OCI-LY7 (cell line): ENCODE measurements around the gene EDNRA. TPM values are rescaled to one million over a fixed set of nuclear protein-coding genes. Genes with fewer than 3 reads are reported as not detected.

Source experiments
- BruUV-seq: library from RNA; stranded (reverse); fragments of 400-500 nt; replicated peaks from 2 replicates; lab custom pipeline; 2021; lab: Mats Ljungman, UMichigan
- CTCF ChIA-PET: fragments of 300-600 bp; sonication (Branson Sonifier 250); formaldehyde crosslinking; loops from one replicate; lab custom pipeline; 2022; ENCODE audit warnings: antibody characterized with exemption; ENCODE audit not compliant: unreplicated experiment; lab: Charles Lee
- POLR2A ChIA-PET: fragments of 300-600 bp; sonication (Branson Sonifier 250); formaldehyde crosslinking; loops from one replicate; lab custom pipeline; 2022; ENCODE audit warnings: antibody characterized with exemption; lab: Charles Lee
- DNase-seq: peaks from one replicate; pipeline ENCODE4 v3.0.0-alpha.2; 2015; ENCODE audit warnings: low spot score
- H2AFZ ChIP-seq: fragments of 200-600 bp; sonication (generic), shearing (Covaris generic); 2 replicates; pipeline ENCODE4 v1.6.1; 2014; ENCODE audit warnings: mild to moderate bottlenecking, antibody characterized with exemption, low read length, moderate library complexity
- H3K27ac ChIP-seq: fragments of 200-600 bp; sonication (generic); 2 replicates; pipeline ENCODE4 v1.5.1; 2014; ENCODE audit warnings: mixed run types, low read depth, mild to moderate bottlenecking, moderate library complexity, low read length, inconsistent platforms; ENCODE audit not compliant: poor library complexity, severe bottlenecking
- H3K36me3 ChIP-seq: fragments of 200-600 bp; sonication (generic); 2 replicates; pipeline ENCODE4 v1.6.1; 2014; ENCODE audit warnings: mild to moderate bottlenecking, antibody characterized with exemption, low read length, moderate library complexity, mixed read lengths; ENCODE audit not compliant: insufficient read depth
- H3K4me1 ChIP-seq: fragments of 200-600 bp; sonication (generic); 2 replicates; pipeline ENCODE4 v1.5.1; 2014; ENCODE audit warnings: mild to moderate bottlenecking, low read length; ENCODE audit not compliant: insufficient read depth, poor library complexity, severe bottlenecking
- H3K4me2 ChIP-seq: fragments of 200-600 bp; sonication (generic); 2 replicates; pipeline ENCODE4 v1.6.1; 2014; ENCODE audit warnings: mild to moderate bottlenecking, low read length
- H3K4me3 ChIP-seq: fragments of 200-600 bp; sonication (generic); 2 replicates; pipeline ENCODE4 v1.5.1; 2014; ENCODE audit warnings: mild to moderate bottlenecking, low read depth, low read length; ENCODE audit not compliant: poor library complexity, severe bottlenecking
- H3K79me2 ChIP-seq: fragments of 200-600 bp; sonication (generic); 2 replicates; pipeline ENCODE4 v1.6.1; 2016; ENCODE audit warnings: low read depth, mild to moderate bottlenecking, low read length, moderate library complexity, mixed read lengths; ENCODE audit not compliant: insufficient read depth
- H3K9me2 ChIP-seq: fragments of 200-600 bp; sonication (generic); 2 replicates; pipeline ENCODE4 v1.6.1; 2016; ENCODE audit warnings: mild to moderate bottlenecking, low read length, mixed read lengths; ENCODE audit not compliant: insufficient read depth
- H3K9me3 ChIP-seq: fragments of 200-600 bp; sonication (generic); 2 replicates; pipeline ENCODE4 v1.6.1; 2014; ENCODE audit warnings: mild to moderate bottlenecking, mixed run types, low read length, mixed read lengths
- H4K20me1 ChIP-seq: fragments of 200-600 bp; sonication (generic); 2 replicates; pipeline ENCODE4 v1.6.1; 2014; ENCODE audit warnings: mild to moderate bottlenecking, antibody characterized with exemption, low read length, moderate library complexity, mixed read lengths; ENCODE audit not compliant: insufficient read depth
- EZH2phosphoT487 ChIP-seq: fragments of 200-600 bp; sonication (generic); IDR thresholded peaks from 2 replicates; pipeline ENCODE4 v1.6.1; 2018; ENCODE audit warnings: low read depth, borderline replicate concordance, mild to moderate bottlenecking, mixed run types, antibody characterized with exemption, low read length, moderate library complexity, mixed read lengths
- intact Hi-C: fragments of 100-400 bp; cut with micrococcal nuclease; formaldehyde crosslinking; loops from one replicate; pipeline ENCODE4 v1.10.0; 2022; ENCODE audit not compliant: unreplicated experiment
- total RNA-seq, 2 experiments: library from RNA; depleted of rRNA in 1 of 2; stranded (reverse); fragments of >200 nt in 1 of 2; shearing (Covaris generic) in 1 of 2; gene quantifications; 2 replicates each; pipeline ENCODE4 v1.2.3, GENCODE V29; 2014 to 2022
- TF ChIP-seq, protein P1 (sequence below): fragments of 200-600 bp; sonication (generic); conservative IDR thresholded peaks from 2 replicates; pipeline ENCODE4 v1.5.1; 2014; ENCODE audit warnings: mild to moderate bottlenecking, antibody characterized with exemption, low read length, moderate library complexity, mixed read lengths

Gene EDNRA
- total RNA-seq, 2 experiments from 2014 or later, result not detected

DNA sequence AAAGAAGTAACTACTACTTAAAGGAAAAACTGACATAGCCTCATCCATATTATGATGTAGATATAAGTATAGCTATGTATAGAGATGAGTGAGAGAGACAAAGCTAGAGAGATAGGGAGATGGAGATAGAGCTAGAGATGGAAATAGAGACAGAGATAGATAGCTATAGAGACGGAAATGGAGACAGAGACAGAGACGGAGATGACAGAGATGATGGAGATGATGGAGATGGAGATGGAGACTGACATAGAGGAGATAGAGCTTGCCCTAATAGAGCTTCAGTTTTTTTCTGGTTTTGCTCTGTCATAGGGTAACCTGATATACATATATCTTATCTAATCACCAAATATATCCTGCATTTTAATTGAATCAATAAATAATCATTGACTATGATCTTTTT lies 4.3 kb downstream of the EDNRA start:
- POLR2A ChIA-PET, result no interaction called here
- Histone ChIP-seq H3K27ac (no peak overlapping the region), H4K20me1 (no peaks in the 10 kb centered on the region), H3K36me3 (no peaks in the 10 kb centered on the region), H3K4me1 (no peaks in the 10 kb centered on the region), H3K4me2 (no peak overlapping the region), H3K9me2 (no peaks in the 10 kb centered on the region), H3K4me3 (no peak overlapping the region), H3K79me2 (no peaks in the 10 kb centered on the region), H3K9me3 (no peaks in the 10 kb centered on the region), H2AFZ (no peak overlapping the region)
- no peak for DNase-seq
- no peak for TF ChIP-seq EZH2phosphoT487
- TF ChIP-seq, protein P1, sequence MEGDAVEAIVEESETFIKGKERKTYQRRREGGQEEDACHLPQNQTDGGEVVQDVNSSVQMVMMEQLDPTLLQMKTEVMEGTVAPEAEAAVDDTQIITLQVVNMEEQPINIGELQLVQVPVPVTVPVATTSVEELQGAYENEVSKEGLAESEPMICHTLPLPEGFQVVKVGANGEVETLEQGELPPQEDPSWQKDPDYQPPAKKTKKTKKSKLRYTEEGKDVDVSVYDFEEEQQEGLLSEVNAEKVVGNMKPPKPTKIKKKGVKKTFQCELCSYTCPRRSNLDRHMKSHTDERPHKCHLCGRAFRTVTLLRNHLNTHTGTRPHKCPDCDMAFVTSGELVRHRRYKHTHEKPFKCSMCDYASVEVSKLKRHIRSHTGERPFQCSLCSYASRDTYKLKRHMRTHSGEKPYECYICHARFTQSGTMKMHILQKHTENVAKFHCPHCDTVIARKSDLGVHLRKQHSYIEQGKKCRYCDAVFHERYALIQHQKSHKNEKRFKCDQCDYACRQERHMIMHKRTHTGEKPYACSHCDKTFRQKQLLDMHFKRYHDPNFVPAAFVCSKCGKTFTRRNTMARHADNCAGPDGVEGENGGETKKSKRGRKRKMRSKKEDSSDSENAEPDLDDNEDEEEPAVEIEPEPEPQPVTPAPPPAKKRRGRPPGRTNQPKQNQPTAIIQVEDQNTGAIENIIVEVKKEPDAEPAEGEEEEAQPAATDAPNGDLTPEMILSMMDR, result no peak
- no TSS peak for BruUV-seq
- CTCF ChIA-PET, result no interaction called here
- intact Hi-C loops, result no loop called here

DNA sequence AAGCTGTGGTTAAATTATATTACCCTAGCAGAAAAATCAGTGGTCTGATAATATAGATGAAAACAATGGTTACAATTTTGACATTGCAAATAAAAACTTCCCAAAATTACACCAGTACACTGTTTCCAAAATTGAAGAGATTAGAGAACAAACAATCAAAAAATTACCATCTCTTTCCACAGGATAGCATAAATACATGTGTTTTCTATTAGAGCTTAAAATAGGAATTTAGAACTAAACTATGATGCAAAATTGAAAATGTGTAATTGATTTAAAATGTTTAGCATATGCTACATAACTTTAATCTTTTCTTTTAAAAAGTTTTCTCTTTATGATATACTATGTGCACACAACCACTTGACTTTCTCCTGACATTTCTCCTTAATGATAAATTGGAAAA lies 6.7 kb downstream of the EDNRA start:
- Histone ChIP-seq H3K79me2 (no peaks in the 10 kb centered on the region), H3K4me2 (no peak overlapping the region), H3K4me3 (no peak overlapping the region), H3K36me3 (no peaks in the 10 kb centered on the region), H3K9me2 (no peaks in the 10 kb centered on the region), H3K4me1 (no peaks in the 10 kb centered on the region), H4K20me1 (no peaks in the 10 kb centered on the region), H2AFZ (no peak overlapping the region), H3K9me3 (no peaks in the 10 kb centered on the region), H3K27ac (no peak overlapping the region)
- TF ChIP-seq, protein P1, result no peak
- no peak for TF ChIP-seq EZH2phosphoT487
- DNase-seq, result no peak
- no TSS peak for BruUV-seq
- intact Hi-C loops, result no loop called here
- ChIA-PET CTCF (no interaction called here), POLR2A (no interaction called here)

DNA sequence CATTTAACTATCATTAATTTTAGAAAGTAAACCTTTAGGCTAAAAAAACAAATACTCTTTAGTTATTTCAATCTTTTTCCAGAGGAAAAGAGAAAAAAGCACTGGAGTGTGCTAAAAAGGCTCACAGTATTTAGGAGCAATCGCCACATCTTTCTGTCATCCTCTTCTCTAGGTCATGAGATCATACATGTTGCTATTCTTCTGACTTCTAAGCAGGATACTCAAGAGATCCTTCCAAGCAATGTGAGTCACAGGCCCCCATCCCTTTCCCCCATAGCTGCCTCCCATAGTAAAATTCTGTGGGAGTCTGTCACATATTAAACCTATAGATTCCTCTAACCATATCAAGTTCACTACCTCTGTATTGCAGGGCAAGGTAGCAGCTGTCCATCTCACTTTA lies 7.7 kb downstream of the EDNRA start:
- H3K4me3 ChIP-seq, result no peak overlapping the region
- intact Hi-C loops, result no loop called here
- no peak overlapping the region for H3K4me2 ChIP-seq
- H4K20me1 ChIP-seq, result no peaks in the 10 kb centered on the region
- no TSS peak for BruUV-seq
- no peaks in the 10 kb centered on the region for H3K9me3 ChIP-seq
- H3K9me2 ChIP-seq, result no peaks in the 10 kb centered on the region
- no peaks in the 10 kb centered on the region for H3K36me3 ChIP-seq
- DNase-seq, result no peak
- POLR2A ChIA-PET, result interaction anchor here (0.6 kb wide), 2 partner anchors 165 to 259 kb away, joined by 3 to 4 read pairs; no protein-coding TSS in a partner anchor
- no peak overlapping the region for H3K27ac ChIP-seq
- no peak overlapping the region for H2AFZ ChIP-seq
- no peaks in the 10 kb centered on the region for H3K4me1 ChIP-seq
- no peaks in the 10 kb centered on the region for H3K79me2 ChIP-seq
- TF ChIP-seq, protein P1, result no peak
- TF ChIP-seq EZH2phosphoT487, result no peak
- CTCF ChIA-PET, result interaction anchor here (0.6 kb wide), 1 partner anchor 8 kb away, joined by 9 read pairs; no protein-coding TSS in a partner anchor
